ENCODE measurements around the gene NNT.

The NNT gene

GRCh38 chr5:43608406-43608805 is 5.4 kb downstream of the NNT start:
- Histone ChIP-seq H3K4me3 (ENCODE audit: insufficient read depth, low read length, poor library complexity, severe bottlenecking) (no peak overlapping the region), H3K27me3 (ENCODE audit: low read length) (no peaks in the 10 kb centered on the region), H3K79me2 (ENCODE audit: insufficient read depth, low read length) (peaks cover 61% of the 10 kb centered on the region), H2AFZ (ENCODE audit: low read depth, low read length, severe bottlenecking) (no peak overlapping the region), H3K4me2 (ENCODE audit: low read depth, low read length, poor library complexity, severe bottlenecking) (no peak overlapping the region), H3F3A (ENCODE audit: insufficient read depth) (0 out of 2 replicates have a peak, but pooled peaks cover 9% of the 10 kb centered on the region), H3K27ac (ENCODE audit: low read depth, low read length) (no peak overlapping the region), H3K9ac (ENCODE audit: low read length) (no peak overlapping the region), H3K9me2 (replicated peaks; ENCODE audit: insufficient read depth, low read length) (no peaks in the 10 kb centered on the region), H4K20me1 (ENCODE audit: low read depth, low read length) (no peaks in the 10 kb centered on the region), H3K36me3 (ENCODE audit: low read length) (peaks cover 43% of the 10 kb centered on the region), H3K9me3 (ENCODE audit: insufficient read depth, low read length) (no peaks in the 10 kb centered on the region)
- no peak for TF ChIP-seq EZH2phosphoT487 (conservative IDR thresholded peaks at IDR 0.05; ENCODE audit: low read length)
- TF ChIP-seq CTCF (IDR thresholded peaks at IDR 0.05; ENCODE audit: insufficient read depth, low read length, poor library complexity, severe bottlenecking): no peak

- no peak overlapping the region for H3K9ac ChIP-seq (ENCODE audit: low read length)
- peaks cover 48% of the 10 kb centered on the region for H3K79me2 ChIP-seq (ENCODE audit: insufficient read depth, low read length)
- H3K4me2 ChIP-seq (ENCODE audit: low read depth, low read length, poor library complexity, severe bottlenecking): no peak overlapping the region
- no peak overlapping the region for H3K4me3 ChIP-seq (ENCODE audit: insufficient read depth, low read length, poor library complexity, severe bottlenecking)
- TF ChIP-seq CTCF (IDR thresholded peaks at IDR 0.05; ENCODE audit: insufficient read depth, low read length, poor library complexity, severe bottlenecking): peak; percentile 49
- TF ChIP-seq EZH2phosphoT487 (conservative IDR thresholded peaks at IDR 0.05; ENCODE audit: low read length): no peak
- H2AFZ ChIP-seq (ENCODE audit: low read depth, low read length, severe bottlenecking): no peak overlapping the region
- no peak overlapping the region for H3K27ac ChIP-seq (ENCODE audit: low read depth, low read length)
- H4K20me1 ChIP-seq (ENCODE audit: low read depth, low read length): no peaks in the 10 kb centered on the region
- no peaks in the 10 kb centered on the region for H3K27me3 ChIP-seq (ENCODE audit: low read length)
- peaks cover 54% of the 10 kb centered on the region for H3K36me3 ChIP-seq (ENCODE audit: low read length)
- 0 out of 2 replicates have a peak, but pooled peaks cover 9% of the 10 kb centered on the region for H3F3A ChIP-seq (ENCODE audit: insufficient read depth)
- no peaks in the 10 kb centered on the region for H3K9me2 ChIP-seq (replicated peaks; ENCODE audit: insufficient read depth, low read length)
- H3K9me3 ChIP-seq (ENCODE audit: insufficient read depth, low read length): no peaks in the 10 kb centered on the region
Observed at GRCh38 chr5:43609752-43610151, 6.8 kb downstream of the NNT start.

GRCh38 chr5:43613370-43613769 is 10.4 kb downstream of the NNT start:
- H3K79me2 ChIP-seq (ENCODE audit: insufficient read depth, low read length): peaks cover 15% of the 10 kb centered on the region; the same call in 1 of the 2 replicates
- no peaks in the 10 kb centered on the region for H4K20me1 ChIP-seq (ENCODE audit: low read depth, low read length)
- H3K27me3 ChIP-seq (ENCODE audit: low read length): no peaks in the 10 kb centered on the region
- no peaks in the 10 kb centered on the region for H3K9me2 ChIP-seq (replicated peaks; ENCODE audit: insufficient read depth, low read length)
- peaks cover 70% of the 10 kb centered on the region for H3K36me3 ChIP-seq (ENCODE audit: low read length)
- TF ChIP-seq CTCF (IDR thresholded peaks at IDR 0.05; ENCODE audit: insufficient read depth, low read length, poor library complexity, severe bottlenecking) (no peak), EZH2phosphoT487 (conservative IDR thresholded peaks at IDR 0.05; ENCODE audit: low read length) (no peak)
- no peak overlapping the region for H2AFZ ChIP-seq (ENCODE audit: low read depth, low read length, severe bottlenecking)
- H3K9me3 ChIP-seq (ENCODE audit: insufficient read depth, low read length): no peaks in the 10 kb centered on the region
- no peak overlapping the region for H3K9ac ChIP-seq (ENCODE audit: low read length)
- H3K27ac ChIP-seq (ENCODE audit: low read depth, low read length): no peak overlapping the region
- H3K4me3 ChIP-seq (ENCODE audit: insufficient read depth, low read length, poor library complexity, severe bottlenecking): no peak overlapping the region
- H3F3A ChIP-seq (ENCODE audit: insufficient read depth): peaks cover 6% of the 10 kb centered on the region; the same call in 1 of the 2 replicates
- H3K4me2 ChIP-seq (ENCODE audit: low read depth, low read length, poor library complexity, severe bottlenecking): no peak overlapping the region

All from SU-DHL-6 (cell line).